Ishikawa (cell line): ENCODE measurements around the gene ERGIC2.

ENCODE experiments used
- EP300 ChIP-seq: IDR thresholded peaks from 2 replicates; pipeline ENCODE4 v1.6.1; 2012; ENCODE audit warnings: borderline replicate concordance
- MAX ChIP-seq: IDR thresholded peaks from 2 replicates; pipeline ENCODE4 v1.6.1; 2012
- TAF1 ChIP-seq: IDR thresholded peaks from 2 replicates; pipeline ENCODE4 v1.6.1; 2012; ENCODE audit warnings: low read depth, mild to moderate bottlenecking
- TF ChIP-seq, protein P1 (sequence below): IDR thresholded peaks from 2 replicates; pipeline ENCODE4 v1.6.1; 2012; ENCODE audit warnings: low read depth, mild to moderate bottlenecking

- no peak for TF ChIP-seq EP300
- TF ChIP-seq TAF1 = no peak
- TF ChIP-seq MAX = no peak
- TF ChIP-seq, protein P1, sequence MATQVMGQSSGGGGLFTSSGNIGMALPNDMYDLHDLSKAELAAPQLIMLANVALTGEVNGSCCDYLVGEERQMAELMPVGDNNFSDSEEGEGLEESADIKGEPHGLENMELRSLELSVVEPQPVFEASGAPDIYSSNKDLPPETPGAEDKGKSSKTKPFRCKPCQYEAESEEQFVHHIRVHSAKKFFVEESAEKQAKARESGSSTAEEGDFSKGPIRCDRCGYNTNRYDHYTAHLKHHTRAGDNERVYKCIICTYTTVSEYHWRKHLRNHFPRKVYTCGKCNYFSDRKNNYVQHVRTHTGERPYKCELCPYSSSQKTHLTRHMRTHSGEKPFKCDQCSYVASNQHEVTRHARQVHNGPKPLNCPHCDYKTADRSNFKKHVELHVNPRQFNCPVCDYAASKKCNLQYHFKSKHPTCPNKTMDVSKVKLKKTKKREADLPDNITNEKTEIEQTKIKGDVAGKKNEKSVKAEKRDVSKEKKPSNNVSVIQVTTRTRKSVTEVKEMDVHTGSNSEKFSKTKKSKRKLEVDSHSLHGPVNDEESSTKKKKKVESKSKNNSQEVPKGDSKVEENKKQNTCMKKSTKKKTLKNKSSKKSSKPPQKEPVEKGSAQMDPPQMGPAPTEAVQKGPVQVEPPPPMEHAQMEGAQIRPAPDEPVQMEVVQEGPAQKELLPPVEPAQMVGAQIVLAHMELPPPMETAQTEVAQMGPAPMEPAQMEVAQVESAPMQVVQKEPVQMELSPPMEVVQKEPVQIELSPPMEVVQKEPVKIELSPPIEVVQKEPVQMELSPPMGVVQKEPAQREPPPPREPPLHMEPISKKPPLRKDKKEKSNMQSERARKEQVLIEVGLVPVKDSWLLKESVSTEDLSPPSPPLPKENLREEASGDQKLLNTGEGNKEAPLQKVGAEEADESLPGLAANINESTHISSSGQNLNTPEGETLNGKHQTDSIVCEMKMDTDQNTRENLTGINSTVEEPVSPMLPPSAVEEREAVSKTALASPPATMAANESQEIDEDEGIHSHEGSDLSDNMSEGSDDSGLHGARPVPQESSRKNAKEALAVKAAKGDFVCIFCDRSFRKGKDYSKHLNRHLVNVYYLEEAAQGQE = no peak
Measured at GRCh38 chr12:29343022-29343799, 37.8 kb downstream of the ERGIC2 start.
